HG02870 (cell line): ENCODE results near the gene CLDN18.

Source experiments
- ATAC-seq: cut with Tn5 transposase; IDR thresholded peaks from one replicate; pipeline ENCODE4 v1.9.1; 2021; ENCODE audit warnings: mild to moderate bottlenecking, moderate library complexity; ENCODE audit not compliant: unreplicated experiment

The CLDN18 gene

DNA sequence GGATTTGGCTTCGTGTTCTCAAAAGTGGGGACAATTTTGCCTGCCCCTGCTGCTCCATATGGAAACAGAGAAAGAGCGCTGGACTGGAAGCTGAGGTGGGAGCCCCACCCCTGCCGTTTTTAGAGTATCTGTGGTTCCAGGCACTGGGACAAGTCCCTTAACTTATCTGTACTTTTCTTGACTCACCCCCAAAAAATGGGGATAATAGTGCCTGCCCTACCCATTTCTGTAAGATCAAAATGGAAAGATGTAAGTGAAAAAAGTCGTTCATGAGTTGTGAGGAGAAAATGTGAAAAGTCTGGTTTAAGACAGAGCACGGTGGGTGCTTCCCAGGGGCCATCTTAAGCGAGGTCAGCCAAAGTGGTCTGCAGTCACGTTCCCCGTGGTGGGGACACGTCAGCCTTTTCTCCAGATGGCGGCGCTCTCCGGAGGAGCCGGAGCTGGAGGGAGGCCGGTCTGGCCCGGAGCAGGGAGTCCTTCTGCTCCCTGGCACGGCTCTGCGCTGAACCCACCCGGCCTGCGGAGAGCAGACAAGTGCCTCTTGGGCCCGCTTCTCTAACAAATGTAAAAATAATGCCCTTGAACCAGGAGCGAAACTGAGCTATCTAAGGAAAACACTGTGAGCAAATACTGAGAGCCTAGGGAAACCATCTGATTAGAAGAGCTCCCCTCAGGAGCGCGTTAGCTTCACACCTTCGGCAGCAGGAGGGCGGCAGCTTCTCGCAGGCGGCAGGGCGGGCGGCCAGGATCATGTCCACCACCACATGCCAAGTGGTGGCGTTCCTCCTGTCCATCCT, at the start of gene CLDN18:
Gene CLDN18 (plus strand): TSS at position 690 of the 797 bp plus-strand sequence. CDS start 61 bp downstream, at position 751.
- ATAC-seq: no peak

DNA sequence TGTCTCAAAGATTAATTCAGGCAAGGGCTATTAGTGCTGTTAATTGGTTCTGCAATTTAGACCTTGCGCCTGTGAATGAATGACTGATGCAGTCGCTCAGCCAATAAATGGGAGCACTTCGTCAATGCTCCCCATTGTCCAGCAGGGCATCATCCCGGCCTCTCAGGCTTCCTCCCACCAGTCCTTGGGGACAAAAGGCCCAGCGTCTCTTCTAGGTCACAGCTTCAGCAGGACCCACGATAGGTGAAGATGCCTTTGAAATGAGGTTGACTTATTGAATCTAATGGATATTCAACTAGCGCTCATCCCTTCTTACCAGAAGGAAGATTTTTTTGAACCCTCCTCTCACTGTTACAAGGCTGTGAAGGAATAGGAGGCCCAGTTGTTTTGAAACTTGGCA, 47.7 kb upstream of the CLDN18 start:
- no peak for ATAC-seq

- no peak for ATAC-seq
These were observed 46.5 kb upstream of the CLDN18 start for GRCh38 chr3:137963463-137963862.

DNA sequence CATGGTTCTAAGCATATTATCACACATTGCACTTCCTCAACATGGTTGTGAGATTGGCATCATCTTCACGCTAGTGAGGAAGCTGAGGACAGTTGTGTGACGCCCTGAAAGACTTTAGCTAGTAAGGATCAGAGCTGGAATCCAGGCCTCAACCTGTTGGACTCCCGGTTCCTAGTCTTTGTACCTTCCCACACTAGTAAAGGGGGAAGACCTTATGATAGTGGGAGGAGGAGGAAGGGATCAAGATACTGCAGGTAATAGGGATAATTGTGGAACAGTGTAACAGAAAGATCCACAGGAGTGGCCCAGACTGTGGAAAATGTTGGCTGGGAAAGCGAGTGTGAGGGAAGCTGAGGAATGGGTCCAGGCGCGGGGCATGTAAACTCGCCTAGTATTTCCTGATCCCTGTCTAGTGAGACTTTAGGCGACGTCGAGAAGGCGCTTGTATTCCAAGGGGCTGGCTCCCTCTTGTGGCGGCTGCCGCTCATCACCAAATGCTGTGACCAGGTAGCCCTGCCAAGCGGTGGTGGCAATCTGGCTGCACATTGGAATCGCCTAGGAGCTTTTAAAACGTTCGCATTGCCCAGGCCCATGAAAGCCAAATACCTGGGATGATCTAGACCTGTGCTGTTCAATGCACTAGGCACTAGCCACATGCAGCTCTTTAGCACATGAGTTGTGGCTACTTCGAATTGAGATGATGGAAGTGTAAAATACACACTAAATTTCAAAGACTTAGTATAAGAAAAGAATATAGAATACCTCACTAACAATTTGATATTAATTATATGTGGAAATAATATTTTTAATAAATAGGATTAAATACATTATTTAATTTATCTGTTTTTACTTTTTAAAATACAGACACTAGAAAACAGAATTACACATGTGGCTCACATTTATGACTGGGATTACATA, 38.8 kb upstream of the CLDN18 start:
- peak; percentile 93 for ATAC-seq

GRCh38 chr3:137972396-137972795, 37.6 kb upstream of the CLDN18 start:
- no peak for ATAC-seq

DNA sequence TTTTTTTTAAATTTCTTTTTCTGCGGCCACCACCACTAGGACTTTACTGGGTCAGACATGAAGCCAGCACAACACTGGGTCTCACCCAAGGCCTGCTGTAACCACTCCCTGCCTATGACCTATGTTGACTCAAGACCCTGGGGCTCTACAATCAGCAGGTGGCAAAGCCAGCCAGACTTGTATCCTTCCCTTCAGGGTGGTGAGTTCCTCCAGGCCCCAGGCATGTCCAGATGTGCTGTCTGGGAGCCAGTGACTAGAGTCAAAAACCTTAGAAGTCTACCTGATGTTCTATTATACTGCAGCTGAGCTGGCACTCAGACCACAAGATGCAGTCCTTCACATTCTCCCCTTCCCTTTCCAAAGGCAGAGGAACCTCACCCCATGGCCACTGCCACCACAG, 31.6 kb upstream of the CLDN18 start:
- ATAC-seq: no peak

DNA sequence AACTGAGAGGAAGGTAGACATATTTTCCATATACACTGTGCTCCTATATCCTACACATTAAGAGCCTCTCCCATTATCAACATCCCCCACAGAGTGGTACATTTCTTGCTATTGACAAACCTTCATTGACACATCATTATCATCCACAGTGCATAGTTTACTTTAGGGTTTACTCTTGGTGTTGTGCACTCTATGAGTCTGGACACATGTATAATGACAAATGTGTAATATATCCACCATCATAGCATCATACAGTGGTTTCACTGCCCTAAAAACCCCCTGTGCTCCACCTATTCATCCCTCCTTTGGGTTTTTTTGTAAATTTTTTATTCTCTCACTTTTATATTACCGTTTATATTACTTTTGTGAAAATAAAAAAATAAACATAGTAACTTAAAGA, 22.2 kb upstream of the CLDN18 start:
- no peak for ATAC-seq

GRCh38 chr3:137988152-137988551, 21.8 kb upstream of the CLDN18 start:
- ATAC-seq: peak; percentile 71

DNA sequence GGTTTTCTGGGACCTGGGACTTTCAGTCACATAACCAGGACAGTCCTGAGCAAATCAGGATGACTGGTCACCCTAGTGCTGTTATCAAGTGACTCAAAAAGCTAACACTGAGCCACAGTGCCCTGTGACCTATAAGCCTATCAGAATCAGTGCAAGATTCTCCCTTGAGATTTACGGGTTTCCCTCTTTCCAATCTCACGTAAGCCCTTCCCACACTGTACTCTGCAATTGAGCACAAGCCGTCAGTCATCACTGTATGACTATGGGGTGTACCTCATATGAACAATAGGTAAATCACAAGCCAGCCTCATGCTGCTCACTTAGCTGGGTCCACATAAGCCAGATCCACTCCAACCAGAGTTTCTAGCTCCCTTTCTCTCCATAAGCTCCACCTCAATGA, 21.0 kb upstream of the CLDN18 start:
- peak; percentile 71 for ATAC-seq

GRCh38 chr3:137990427-137990826, 19.5 kb upstream of the CLDN18 start:
- no peak for ATAC-seq

GRCh38 chr3:137992592-137992991, 17.4 kb upstream of the CLDN18 start:
- no peak for ATAC-seq

GRCh38 chr3:137998121-137999042, 11.6 kb upstream of the CLDN18 start:
- no peak for ATAC-seq

DNA sequence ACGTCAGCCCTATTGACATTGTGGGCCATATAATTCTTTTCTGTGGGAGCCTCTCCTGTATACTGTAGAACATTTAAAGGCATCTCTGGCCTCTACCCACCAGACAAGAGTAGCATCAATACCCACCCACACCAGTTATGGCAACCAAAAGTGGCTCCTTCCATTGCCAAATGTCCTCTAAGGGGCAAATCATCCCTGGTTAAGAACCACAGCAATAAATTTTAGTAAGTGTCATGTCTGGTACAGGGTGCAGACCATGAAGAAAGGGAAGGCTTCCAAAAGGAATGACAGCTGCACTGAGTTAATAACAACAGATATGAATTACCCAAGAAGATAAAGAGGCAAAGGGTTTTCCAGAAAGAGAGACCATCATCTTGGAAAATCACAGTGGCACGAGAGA, 6.9 kb upstream of the CLDN18 start:
- no peak for ATAC-seq

- no peak for ATAC-seq
These were observed 4.3 kb upstream of the CLDN18 start for GRCh38 chr3:138005627-138006026.

DNA sequence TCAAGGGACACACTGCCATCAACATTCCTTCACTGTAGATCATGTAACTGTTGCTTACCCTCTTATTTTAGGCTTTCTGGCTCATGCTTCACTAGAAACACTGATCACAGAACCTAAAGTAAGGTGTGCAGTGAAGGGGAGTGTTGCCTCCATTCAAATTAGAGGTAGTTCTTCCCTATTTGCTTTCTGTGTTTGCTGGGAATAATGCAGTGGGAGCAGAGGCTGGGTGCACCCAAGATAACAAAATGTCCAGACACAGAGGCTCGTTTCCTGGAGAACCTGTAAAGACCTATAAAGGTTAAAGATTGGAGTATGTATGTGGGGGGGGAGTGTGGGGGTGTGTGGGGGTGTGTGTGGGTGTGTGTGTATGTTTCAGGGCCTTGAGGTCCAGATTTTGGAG, 2.1 kb upstream of the CLDN18 start:
- ATAC-seq: no peak

GRCh38 chr3:138010273-138010590, 267 bp downstream of the CLDN18 start:
- no peak for ATAC-seq

GRCh38 chr3:138011722-138012121, 1.8 kb downstream of the CLDN18 start:
- ATAC-seq: no peak

DNA sequence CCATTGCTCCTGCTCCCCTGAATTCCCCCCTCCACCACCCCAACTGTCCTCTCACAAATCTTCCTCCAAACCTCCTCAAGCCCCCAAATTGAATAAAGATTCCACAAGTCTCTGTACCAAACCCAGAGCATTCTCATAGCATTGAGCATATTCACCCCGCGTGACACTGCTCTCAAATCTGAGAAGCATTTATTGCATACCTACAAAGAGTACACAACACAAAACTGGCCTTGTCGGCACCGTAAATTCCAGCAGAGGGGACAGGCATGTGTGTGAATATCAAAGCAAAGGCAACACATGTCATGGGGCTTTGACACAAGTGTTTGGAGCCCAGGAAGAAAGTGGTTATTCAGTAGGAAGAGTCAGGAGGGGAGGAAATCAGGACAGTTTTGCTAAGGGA, 2.6 kb downstream of the CLDN18 start:
- no peak for ATAC-seq

- ATAC-seq: no peak
These were observed 6.1 kb downstream of the CLDN18 start for GRCh38 chr3:138016065-138016464.

- ATAC-seq: no peak
These were observed 9.5 kb downstream of the CLDN18 start for GRCh38 chr3:138019281-138020069.
